Left lung (tissue), 14 donors: ENCODE measurements around the gene NANOGP8. TPM values are rescaled to one million over a fixed set of nuclear protein-coding genes. Genes with fewer than 3 reads are reported as not detected.
"Not testable (repeated sequence)": the region's sequence is repeated elsewhere in the genome, so short reads cannot be mapped to it uniquely, and the experiment has no call there.

ENCODE experiments used
- ATAC-seq: fragments of 200-7000 bp; cut with Tn5 transposase; one replicate; pipeline ENCODE4 v1.9.1; 2020; ENCODE audit warnings: moderate library complexity
- DNase-seq, 4 donors: peaks; one replicate each; pipeline ENCODE4 v3.0.0-alpha.2; 2013 to 2020
- H3K27ac ChIP-seq, 2 donors: fragments of 200-600 bp; sonication (generic) in 1 of 2; one replicate each; pipeline versions ENCODE4 v1.5.0 to v1.8.0; 2020 to 2021
- H3K27me3 ChIP-seq, 2 donors: fragments of 200-600 bp; sonication (generic) in 1 of 2; one replicate each; pipeline versions ENCODE4 v1.5.0 to v1.8.0; 2020 to 2021
- H3K36me3 ChIP-seq, 2 donors: fragments of 200-600 bp; sonication (generic) in 1 of 2; one replicate each; pipeline versions ENCODE4 v1.5.0 to v1.8.0; 2020 to 2021
- H3K4me1 ChIP-seq, 2 donors: fragments of 200-600 bp; one replicate each; pipeline ENCODE4 v1.8.0; 2021
- H3K4me3 ChIP-seq, 2 donors: fragments of 200-600 bp; sonication (generic) in 1 of 2; one replicate each; pipeline versions ENCODE4 v1.5.0 to v1.8.0; 2020 to 2021; ENCODE audit warnings: mild to moderate bottlenecking in 1 of 2
- H3K9me3 ChIP-seq, 2 donors: fragments of 200-600 bp; sonication (generic) in 1 of 2; one replicate each; pipeline versions ENCODE4 v1.5.0 to v1.8.0; 2020 to 2021
- intact Hi-C, 2 donors: fragments of 100-400 bp; cut with DNase I; formaldehyde crosslinking; loops; one replicate each; pipeline versions ENCODE4 v1.11.2 to v1.14.2; 2022
- long read RNA-seq, 12 donors: library from polyadenylated mRNA in 2 of 12; unstranded in 2 of 12; transcript quantifications; one replicate each; pipeline ENCODE4 v2.0.0 and lab custom pipeline, GENCODE V29; 2019 to 2026
- polyA plus RNA-seq, 6 donors: library from polyadenylated mRNA; unstranded; fragments of 120-200 nt; gene quantifications; one replicate each; pipeline ENCODE4 v1.2.1, GENCODE V29; 2013; ENCODE audit not compliant: insufficient read length in 6 of 6
- total RNA-seq, 2 donors: library from RNA; stranded (reverse); fragmentation: NEBNext Ultra II Directional; extraction: Animal tissue kit (Norgen Biotek cat#: 25700); gene quantifications; one replicate each; pipeline ENCODE4 v1.2.1, GENCODE V29; 2021
- TF ChIP-seq, protein P1 (sequence below), 2 donors: fragments of 200-600 bp; sonication (generic) in 1 of 2; IDR thresholded peaks; one replicate each; pipeline versions ENCODE4 v1.5.0 to v1.8.0; 2021; ENCODE audit warnings: antibody characterized with exemption in 2 of 2
- donor health status: DM: no; HTN: yes; CAD: no.
- donor health status: DM: no; HTN: no; CAD: no.

NANOGP8 gene, protein sequence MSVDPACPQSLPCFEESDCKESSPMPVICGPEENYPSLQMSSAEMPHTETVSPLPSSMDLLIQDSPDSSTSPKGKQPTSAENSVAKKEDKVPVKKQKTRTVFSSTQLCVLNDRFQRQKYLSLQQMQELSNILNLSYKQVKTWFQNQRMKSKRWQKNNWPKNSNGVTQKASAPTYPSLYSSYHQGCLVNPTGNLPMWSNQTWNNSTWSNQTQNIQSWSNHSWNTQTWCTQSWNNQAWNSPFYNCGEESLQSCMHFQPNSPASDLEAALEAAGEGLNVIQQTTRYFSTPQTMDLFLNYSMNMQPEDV
- total RNA-seq (under 1 TPM in 1 of 2 donors, not detected in 1; 0.60 TPM), polyA plus RNA-seq (under 1 TPM in 3 of 6 donors, not detected in 3; 0.24 to 0.82 (median 0.34) TPM)
- long read RNA-seq, donor 1, partial matches to known transcripts = 0 of 1 reads
- long read RNA-seq, donor 1, other reads (novel, unspliced or antisense) = 0 of 1 reads
- long read RNA-seq, donor 2, partial matches to known transcripts = 0 of 2 reads
- long read RNA-seq, donor 2, other reads (novel, unspliced or antisense) = 0 of 2 reads
- long read RNA-seq, donor 3 = 0 reads
- long read RNA-seq, donor 4 = 0 reads
- long read RNA-seq, donor 5, partial matches to known transcripts = 0 of 1 reads
- long read RNA-seq, donor 5, other reads (novel, unspliced or antisense) = 0 of 1 reads
- long read RNA-seq, donor 6 = 0 reads
- long read RNA-seq, donor 7 = 0 reads
- long read RNA-seq, donor 8 = 0 reads
- long read RNA-seq, donor 9 = 0 reads
- long read RNA-seq, donor 10 = 0 reads
- long read RNA-seq, donor 11 = 0 reads
- long read RNA-seq, donor 12, partial matches to known transcripts = 0 of 1 reads
- long read RNA-seq, donor 12, other reads (novel, unspliced or antisense) = 0 of 1 reads

DNA sequence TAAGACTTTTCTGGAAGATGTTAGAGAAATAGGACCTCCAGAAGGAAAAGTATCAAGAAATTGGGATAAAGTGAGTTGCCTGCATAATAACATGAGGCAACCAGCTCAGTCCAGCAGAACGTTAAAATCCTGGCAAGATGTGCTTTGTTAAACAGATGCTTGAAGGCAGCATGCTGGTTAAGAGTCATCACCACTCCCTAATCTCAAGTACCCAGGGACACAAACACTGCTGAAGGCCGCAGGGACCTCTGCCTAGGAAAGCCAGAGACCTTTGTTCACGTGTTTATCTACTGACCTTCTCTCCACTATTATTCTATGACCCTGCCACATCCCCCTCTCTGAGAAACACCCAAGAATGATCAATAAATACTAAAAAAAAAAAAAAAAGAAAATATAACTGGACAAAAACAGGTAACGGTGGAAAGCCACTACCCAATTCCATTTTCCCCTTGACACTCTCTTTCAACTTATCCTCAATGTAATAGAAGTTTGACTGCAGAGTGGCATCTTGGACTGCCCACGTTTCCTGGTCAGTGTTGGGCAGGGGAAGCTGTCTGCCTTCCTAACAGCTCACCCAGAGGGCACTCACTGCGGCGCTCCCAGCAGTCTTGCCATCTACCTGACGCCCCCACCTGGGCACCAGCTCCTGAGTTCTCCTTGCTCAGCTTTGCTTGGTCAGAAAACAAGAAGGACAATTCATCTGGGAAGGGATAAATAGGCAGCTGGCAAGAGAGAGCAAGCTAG is at the start of gene NANOGP8:
TSS of gene NANOGP8 (minus strand) at position 120 of the 744 bp plus-strand sequence. CDS start 185 bp downstream, outside the sequence.
- H3K27me3 ChIP-seq, H3K9me3 ChIP-seq, H3K27ac ChIP-seq, H3K36me3 ChIP-seq, intact Hi-C loops, H3K4me3 ChIP-seq, ATAC-seq, H3K4me1 ChIP-seq, DNase-seq: not testable (repeated sequence)

DNA sequence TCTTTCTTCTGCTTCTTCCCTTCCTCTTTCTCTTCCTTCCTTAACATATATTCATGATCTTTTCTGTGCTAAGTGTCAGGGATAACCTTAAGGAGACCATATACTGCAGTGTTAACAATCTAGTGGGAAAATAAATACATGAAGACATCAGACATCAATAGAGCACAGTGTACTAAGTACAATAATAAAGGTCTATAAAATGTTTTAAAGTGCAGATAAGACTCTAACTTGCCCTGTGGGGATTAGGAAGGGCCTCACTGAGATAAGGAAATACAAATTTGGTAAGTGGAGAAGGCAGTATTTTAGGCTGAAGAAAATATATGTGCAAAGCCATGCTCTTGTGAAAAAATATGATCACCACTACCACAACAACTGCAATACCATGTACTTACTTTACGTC is 49.2 kb upstream of the NANOGP8 start:
- DNase-seq = no peak
- intact Hi-C loops = no loop called here
- Histone ChIP-seq H3K9me3 (no peaks in the 10 kb centered on the region), H3K4me3 (no peak overlapping the region), H3K27me3 (no peaks in the 10 kb centered on the region), H3K27ac (no peak overlapping the region), H3K36me3 (no peaks in the 10 kb centered on the region), H3K4me1 (no peaks in the 10 kb centered on the region)
- ATAC-seq = no peak
- TF ChIP-seq, protein P1, sequence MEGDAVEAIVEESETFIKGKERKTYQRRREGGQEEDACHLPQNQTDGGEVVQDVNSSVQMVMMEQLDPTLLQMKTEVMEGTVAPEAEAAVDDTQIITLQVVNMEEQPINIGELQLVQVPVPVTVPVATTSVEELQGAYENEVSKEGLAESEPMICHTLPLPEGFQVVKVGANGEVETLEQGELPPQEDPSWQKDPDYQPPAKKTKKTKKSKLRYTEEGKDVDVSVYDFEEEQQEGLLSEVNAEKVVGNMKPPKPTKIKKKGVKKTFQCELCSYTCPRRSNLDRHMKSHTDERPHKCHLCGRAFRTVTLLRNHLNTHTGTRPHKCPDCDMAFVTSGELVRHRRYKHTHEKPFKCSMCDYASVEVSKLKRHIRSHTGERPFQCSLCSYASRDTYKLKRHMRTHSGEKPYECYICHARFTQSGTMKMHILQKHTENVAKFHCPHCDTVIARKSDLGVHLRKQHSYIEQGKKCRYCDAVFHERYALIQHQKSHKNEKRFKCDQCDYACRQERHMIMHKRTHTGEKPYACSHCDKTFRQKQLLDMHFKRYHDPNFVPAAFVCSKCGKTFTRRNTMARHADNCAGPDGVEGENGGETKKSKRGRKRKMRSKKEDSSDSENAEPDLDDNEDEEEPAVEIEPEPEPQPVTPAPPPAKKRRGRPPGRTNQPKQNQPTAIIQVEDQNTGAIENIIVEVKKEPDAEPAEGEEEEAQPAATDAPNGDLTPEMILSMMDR (IDR thresholded peaks at IDR 0.05) = no peak

DNA sequence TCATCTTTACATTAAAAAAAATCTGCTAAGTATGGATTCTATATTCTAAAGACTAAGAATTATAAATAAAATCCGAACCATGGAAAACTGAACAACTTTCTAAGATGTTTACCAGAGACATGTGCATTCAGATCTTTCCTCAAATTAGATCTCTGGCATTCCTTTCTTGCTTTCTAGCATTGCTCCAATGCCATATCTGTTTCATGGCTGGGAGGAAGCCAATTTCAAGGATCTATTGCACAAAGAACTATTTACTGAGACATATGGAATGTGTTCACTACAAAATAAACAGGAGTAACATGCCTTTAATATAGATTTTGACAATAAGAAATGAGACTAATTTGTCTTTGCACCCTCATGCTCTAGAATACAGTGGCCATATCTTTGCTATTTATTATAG is 45.1 kb upstream of the NANOGP8 start:
- intact Hi-C loops = no loop called here
- TF ChIP-seq, protein P1 (IDR thresholded peaks at IDR 0.05) = no peak
- ATAC-seq = no peak
- no peaks in the 10 kb centered on the region for H3K27me3 ChIP-seq
- H3K4me3 ChIP-seq = no peak overlapping the region
- H3K4me1 ChIP-seq = no peaks in the 10 kb centered on the region
- DNase-seq = no peak
- H3K27ac ChIP-seq = no peak overlapping the region
- H3K36me3 ChIP-seq = no peaks in the 10 kb centered on the region
- H3K9me3 ChIP-seq = no peaks in the 10 kb centered on the region

DNA sequence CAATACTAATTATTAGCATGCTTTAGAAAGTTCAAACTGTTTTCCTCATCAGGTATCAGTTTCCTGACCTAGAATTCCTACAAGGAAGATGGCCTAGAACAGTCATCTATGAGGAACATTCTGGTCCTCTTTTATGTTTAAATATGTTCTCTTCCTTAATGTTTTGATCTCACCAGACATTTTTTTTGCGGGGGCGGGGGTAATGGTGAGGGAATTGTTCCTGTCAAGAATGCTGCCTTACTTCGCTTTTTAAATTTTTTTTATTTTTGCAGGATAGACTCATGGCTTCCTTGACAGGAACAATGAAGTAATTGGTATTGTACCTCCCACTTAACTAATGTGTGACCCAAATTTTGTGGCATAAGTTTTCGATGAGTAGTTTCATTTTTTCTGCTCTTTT is 44.3 kb upstream of the NANOGP8 start:
- intact Hi-C loops = no loop called here
- Histone ChIP-seq H3K27me3 (no peaks in the 10 kb centered on the region), H3K9me3 (no peaks in the 10 kb centered on the region), H3K36me3 (no peaks in the 10 kb centered on the region), H3K4me3 (no peak overlapping the region), H3K27ac (no peak overlapping the region), H3K4me1 (no peaks in the 10 kb centered on the region)
- TF ChIP-seq, protein P1 (IDR thresholded peaks at IDR 0.05) = no peak
- no peak for DNase-seq
- ATAC-seq = no peak

DNA sequence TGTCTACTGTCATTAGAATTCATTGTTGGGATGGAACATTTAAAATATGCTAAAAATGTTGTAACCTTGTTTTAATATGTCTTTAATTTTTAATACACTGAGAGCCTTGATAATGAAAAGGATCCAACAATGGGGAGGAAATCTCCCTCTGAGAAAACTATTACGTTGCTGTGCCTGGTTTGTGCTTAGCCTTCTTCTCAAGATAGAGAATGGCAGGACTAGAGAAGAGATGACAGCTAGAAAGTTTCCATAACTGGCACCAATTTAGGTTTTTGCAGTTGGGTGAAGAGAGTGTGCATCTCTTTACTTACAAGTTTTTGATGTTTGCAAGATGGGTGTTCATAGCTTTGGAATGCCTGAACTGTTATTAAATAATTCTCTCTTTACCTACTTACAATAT is 42.6 kb upstream of the NANOGP8 start:
- intact Hi-C loops = no loop called here
- ATAC-seq = no peak
- TF ChIP-seq, protein P1 (IDR thresholded peaks at IDR 0.05) = no peak

More for the DNA sequence above, 42.6 kb upstream of the NANOGP8 start:
- H3K4me1 ChIP-seq = no peaks in the 10 kb centered on the region
- no peak for DNase-seq
- no peaks in the 10 kb centered on the region for H3K27me3 ChIP-seq
- H3K9me3 ChIP-seq = no peaks in the 10 kb centered on the region
- no peak overlapping the region for H3K27ac ChIP-seq
- no peak overlapping the region for H3K4me3 ChIP-seq
- H3K36me3 ChIP-seq = no peaks in the 10 kb centered on the region
